ENCODE results near the gene PIGB. TPM values are rescaled to one million over a fixed set of nuclear protein-coding genes. Genes with fewer than 3 reads are reported as not detected.

PIGB gene
- total and polyA plus RNA-seq, 2 of the 13 experiments (the other 11 are each of a cell fraction or from before 2014, with no cell fraction given) = 14.5 to 19.1 TPM

- TF ChIP-seq RAD21 (CRISPR knock-in tag; IDR thresholded peaks at IDR 0.05) (no peak), KDM5A (IDR thresholded peaks at IDR 0.05; ENCODE audit: borderline replicate concordance, low read length) (no peak), KDM2A (CRISPR knock-in tag; IDR thresholded peaks at IDR 0.05; ENCODE audit: borderline replicate concordance, low read depth) (no peak), ZNF790 (CRISPR knock-in tag; IDR thresholded peaks at IDR 0.05; ENCODE audit: borderline replicate concordance) (no peak), ZNF773 (CRISPR knock-in tag; IDR thresholded peaks at IDR 0.05; ENCODE audit: borderline replicate concordance) (no peak), ZNF512B (CRISPR knock-in tag; IDR thresholded peaks at IDR 0.05; ENCODE audit: borderline replicate concordance) (no peak), TBX3 (IDR thresholded peaks at IDR 0.05; ENCODE audit: borderline replicate concordance) (no peak), ZNF629 (CRISPR knock-in tag; conservative IDR thresholded peaks at IDR 0.05) (0 out of 2 replicates have a peak, but pooled peaks have one; percentile 7), BRCA1 (CRISPR knock-in tag; IDR thresholded peaks at IDR 0.05) (0 out of 2 replicates have a peak, but pooled peaks have one; percentile 56), ZNF674 (CRISPR knock-in tag; IDR thresholded peaks at IDR 0.05; ENCODE audit: low read depth) (no peak), HMGXB4 (CRISPR knock-in tag; IDR thresholded peaks at IDR 0.05; ENCODE audit: borderline replicate concordance in 1 of 2, low read depth in 1 of 2) (peak; percentile 26 to 67; a peak in 2 of 4 replicates), ZNF484 (CRISPR knock-in tag; IDR thresholded peaks at IDR 0.05; ENCODE audit: borderline replicate concordance, low read depth) (no peak), FIP1L1 (IDR thresholded peaks at IDR 0.05; ENCODE audit: borderline replicate concordance, insufficient read depth, low read depth, low read length) (no peak), ZFY (CRISPR knock-in tag; IDR thresholded peaks at IDR 0.05) (peak; percentile 62; the same call in 1 of the 2 replicates), SP1 (IDR thresholded peaks at IDR 0.05) (no peak), SP1 (CRISPR knock-in tag; IDR thresholded peaks at IDR 0.05) (peak; percentile 2; the same call in 1 of the 2 replicates), POLR2G (IDR thresholded peaks at IDR 0.05; ENCODE audit: low read depth, low read length) (peak; percentile 73), KLF13 (CRISPR knock-in tag; IDR thresholded peaks at IDR 0.05) (no peak), FOXA3 (CRISPR knock-in tag; IDR thresholded peaks at IDR 0.05) (no peak)
- TF ChIP-seq, protein P1, sequence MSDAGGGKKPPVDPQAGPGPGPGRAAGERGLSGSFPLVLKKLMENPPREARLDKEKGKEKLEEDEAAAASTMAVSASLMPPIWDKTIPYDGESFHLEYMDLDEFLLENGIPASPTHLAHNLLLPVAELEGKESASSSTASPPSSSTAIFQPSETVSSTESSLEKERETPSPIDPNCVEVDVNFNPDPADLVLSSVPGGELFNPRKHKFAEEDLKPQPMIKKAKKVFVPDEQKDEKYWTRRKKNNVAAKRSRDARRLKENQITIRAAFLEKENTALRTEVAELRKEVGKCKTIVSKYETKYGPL (CRISPR knock-in tag; IDR thresholded peaks at IDR 0.05) = no peak
- TF ChIP-seq, protein P2, sequence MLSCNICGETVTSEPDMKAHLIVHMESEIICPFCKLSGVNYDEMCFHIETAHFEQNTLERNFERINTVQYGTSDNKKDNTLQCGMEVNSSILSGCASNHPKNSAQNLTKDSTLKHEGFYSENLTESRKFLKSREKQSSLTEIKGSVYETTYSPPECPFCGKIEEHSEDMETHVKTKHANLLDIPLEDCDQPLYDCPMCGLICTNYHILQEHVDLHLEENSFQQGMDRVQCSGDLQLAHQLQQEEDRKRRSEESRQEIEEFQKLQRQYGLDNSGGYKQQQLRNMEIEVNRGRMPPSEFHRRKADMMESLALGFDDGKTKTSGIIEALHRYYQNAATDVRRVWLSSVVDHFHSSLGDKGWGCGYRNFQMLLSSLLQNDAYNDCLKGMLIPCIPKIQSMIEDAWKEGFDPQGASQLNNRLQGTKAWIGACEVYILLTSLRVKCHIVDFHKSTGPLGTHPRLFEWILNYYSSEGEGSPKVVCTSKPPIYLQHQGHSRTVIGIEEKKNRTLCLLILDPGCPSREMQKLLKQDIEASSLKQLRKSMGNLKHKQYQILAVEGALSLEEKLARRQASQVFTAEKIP (CRISPR knock-in tag; IDR thresholded peaks at IDR 0.05; ENCODE audit: borderline replicate concordance) = no peak
Measured at GRCh38 chr15:55289746-55290527, 29.1 kb upstream of the PIGB start, which contains the start of gene RAB27A (continued).

All from HepG2 (cell line).